BJ (cell line): ENCODE measurements around the gene RLN3. TPM values are rescaled to one million over a fixed set of nuclear protein-coding genes. Genes with fewer than 3 reads are reported as not detected.
A peak's percentile ranks its signal among the peaks of the same experiment; 100 is the strongest.

Experiments
- CTCF ChIA-PET: fragments of 350-600 bp; formaldehyde crosslinking; extraction: SDS; loops from one replicate; lab custom pipeline; 2021; ENCODE audit warnings: antibody characterized with exemption, inconsistent platforms; lab: Yijun Ruan, JAX
- POLR2A ChIA-PET: fragments of 300-600 bp; sonication (Branson Sonifier 250); formaldehyde crosslinking; extraction: SDS; loops from one replicate; lab custom pipeline; 2021; ENCODE audit warnings: antibody characterized with exemption; lab: Charles Lee
- DNase-seq: peaks from one replicate; pipeline ENCODE4 v3.0.0-alpha.2; 2011; ENCODE audit warnings: low read depth
- H3K27me3 ChIP-seq: 2 replicates; pipeline ENCODE4 v1.6.0; 2011; ENCODE audit warnings: low read length; ENCODE audit not compliant: control insufficient read depth, insufficient read depth
- H3K36me3 ChIP-seq: 2 replicates; pipeline ENCODE4 v1.5.1; 2011; ENCODE audit warnings: low read length; ENCODE audit not compliant: control insufficient read depth, insufficient read depth
- H3K4me3 ChIP-seq: 2 replicates; pipeline ENCODE4 v1.5.1; 2011; ENCODE audit warnings: low read depth, mild to moderate bottlenecking, control low read depth, low read length
- CTCF ChIP-seq: IDR thresholded peaks from 2 replicates; pipeline ENCODE4 v1.5.1; 2011; ENCODE audit warnings: low read depth, mild to moderate bottlenecking, control low read depth, inconsistent platforms, low read length, moderate library complexity; ENCODE audit not compliant: insufficient read depth
- polyA plus RNA-seq: library from polyadenylated mRNA; depleted of rRNA; stranded (reverse); fragments of >200 nt; gene quantifications from 2 replicates; pipeline ENCODE4 v1.2.3, GENCODE V29; 2011; rRNA removed

The RLN3 gene
- polyA plus RNA-seq, 1 experiment: not detected

GRCh38 chr19:14072535-14073260, 44.8 kb downstream of the RLN3 start, which contains the start of gene MISP3:
Gene MISP3 (plus strand): TSS chr19:14072786. CDS start chr19:14073310, 524 bp downstream.
- H3K36me3 ChIP-seq: no peaks in the 10 kb centered on the region
- no peak for DNase-seq
- H3K4me3 ChIP-seq: peak within 1 kb of the TSS; percentile 63
- POLR2A ChIA-PET: no interaction called here
- TF ChIP-seq CTCF: peak; percentile 18; the same call in 1 of the 2 replicates
- CTCF ChIA-PET: interaction anchor here (0.6 to 6.0 kb wide), 40 partner anchors 7 to 494 kb away, joined by 3 to 115 read pairs (median 4); partner anchors contain the start of genes ASF1B, C19orf53, DCAF15 and NANOS3
- no peaks in the 10 kb centered on the region for H3K27me3 ChIP-seq

GRCh38 chr19:14073261-14073924, 45.4 kb downstream of the RLN3 start:
- peak; percentile 16 for TF ChIP-seq CTCF
- ChIA-PET CTCF (interaction anchor here (0.6 to 6.0 kb wide), 28 partner anchors 9 to 329 kb away, joined by 3 to 115 read pairs (median 4); partner anchors contain the start of genes ASF1B, DCAF15, IL27RA and NANOS3), POLR2A (no interaction called here)
- DNase-seq: no peak
- no peaks in the 10 kb centered on the region for H3K36me3 ChIP-seq
- no peaks in the 10 kb centered on the region for H3K27me3 ChIP-seq
- peak overlapping the region; percentile 63 for H3K4me3 ChIP-seq

GRCh38 chr19:14073925-14074838, 46.2 kb downstream of the RLN3 start:
- H3K4me3 ChIP-seq: peak overlapping the region; percentile 63
- ChIA-PET CTCF (interaction anchor here (0.6 to 6.0 kb wide), 18 partner anchors 13 to 328 kb away, joined by 3 to 115 read pairs (median 5); partner anchors contain the start of genes ASF1B, DCAF15, IL27RA and NANOS3), POLR2A (no interaction called here)
- H3K27me3 ChIP-seq: no peaks in the 10 kb centered on the region
- no peak for TF ChIP-seq CTCF
- DNase-seq: no peak
- H3K36me3 ChIP-seq: no peaks in the 10 kb centered on the region

GRCh38 chr19:14078411-14078810, 50.5 kb downstream of the RLN3 start:
- no peak for TF ChIP-seq CTCF
- DNase-seq: no peak
- ChIA-PET CTCF (interaction anchor here (0.8 to 1.3 kb wide), 4 partner anchors 9 to 206 kb away, joined by 3 to 5 read pairs (median 3); no protein-coding TSS in a partner anchor), POLR2A (no interaction called here)
- Histone ChIP-seq H3K36me3 (no peaks in the 10 kb centered on the region), H3K27me3 (no peaks in the 10 kb centered on the region), H3K4me3 (no peak overlapping the region)

Other genes starting within 250 kb of the RLN3 start
- 4.0 and 5.7 TPM in 2 replicates for gene ZSWIM4, start 232.7 kb upstream of the RLN3 start, polyA plus RNA-seq
- 0.20 and 0.55 TPM in 2 replicates for gene NANOS3, start 151.0 kb upstream of the RLN3 start, polyA plus RNA-seq
- gene BRME1, start 122.0 kb upstream of the RLN3 start, polyA plus RNA-seq: 0.38 and 0.94 TPM in 2 replicates
- gene CC2D1A, start 121.9 kb upstream of the RLN3 start, polyA plus RNA-seq: 8.0 and 13.1 TPM in 2 replicates
- 12.5 and 18.6 TPM in 2 replicates for gene PODNL1, start 89.7 kb upstream of the RLN3 start, polyA plus RNA-seq
- gene DCAF15, start 75.6 kb upstream of the RLN3 start, polyA plus RNA-seq: 11.0 and 20.0 TPM in 2 replicates
- 0.37 and 0.78 TPM in 2 replicates for gene RFX1, start 21.8 kb upstream of the RLN3 start, polyA plus RNA-seq
- gene IL27RA, start 3.6 kb downstream of the RLN3 start, polyA plus RNA-seq: 4.4 and 6.6 TPM in 2 replicates
- gene PALM3, start 33.9 kb downstream of the RLN3 start, polyA plus RNA-seq: 0.15 and 0.17 TPM in 2 replicates
- gene MISP3, start 44.6 kb downstream of the RLN3 start, polyA plus RNA-seq: 0.39 and 0.58 TPM in 2 replicates
- not detected in 2 replicates for gene C19orf67, start 57.6 kb downstream of the RLN3 start, polyA plus RNA-seq
- gene SAMD1, start 62.6 kb downstream of the RLN3 start, polyA plus RNA-seq: 7.4 and 9.2 TPM in 2 replicates
- gene PRKACA, start 89.6 kb downstream of the RLN3 start, polyA plus RNA-seq: 15.6 and 35.4 TPM in 2 replicates
- 8.2 and 11.1 TPM in 2 replicates for gene ASF1B, start 108.4 kb downstream of the RLN3 start, polyA plus RNA-seq
- 1.6 and 4.0 TPM in 2 replicates for gene ADGRL1, start 178.0 kb downstream of the RLN3 start, polyA plus RNA-seq